Natural killer cell (primary cell): ENCODE data around the gene PSMA8. TPM values are rescaled to one million over a fixed set of nuclear protein-coding genes. Genes with fewer than 3 reads are reported as not detected.

ENCODE experiments used
- ATAC-seq, 3 donors: fragments of 150-1000 bp in 2 of 3; fragments of 200-7000 bp in 1 of 3; cut with Tn5 transposase; 1 replicate in 1 of 3; 2 replicates in 2 of 3; pipeline ENCODE4 v1.10.0; 2021; ENCODE audit warnings: mild to moderate bottlenecking in 2 of 3, moderate library complexity in 2 of 3
- DNase-seq, 2 donors: peaks; one replicate each; pipeline versions ENCODE4 v3.0.0 to v3.0.0-alpha.2; 2013 to 2021; ENCODE audit warnings: mixed read lengths in 1 of 2
- H3K27ac ChIP-seq: one replicate; pipeline ENCODE4 v1.5.1; 2013; ENCODE audit warnings: mild to moderate bottlenecking, low read length
- H3K27me3 ChIP-seq: one replicate; pipeline ENCODE4 v1.6.1; 2013; ENCODE audit warnings: low read length; ENCODE audit not compliant: control insufficient read depth, insufficient read depth
- H3K36me3 ChIP-seq: one replicate; pipeline ENCODE4 v1.6.1; 2013; ENCODE audit warnings: low read length; ENCODE audit not compliant: control insufficient read depth, insufficient read depth
- H3K4me1 ChIP-seq: one replicate; pipeline ENCODE4 v1.6.1; 2013; ENCODE audit warnings: low read length; ENCODE audit not compliant: control insufficient read depth, insufficient read depth
- H3K4me3 ChIP-seq: one replicate; pipeline ENCODE4 v1.5.1; 2013; ENCODE audit warnings: low read length
- H3K9me3 ChIP-seq: one replicate; pipeline ENCODE4 v1.6.1; 2013; ENCODE audit warnings: low read length; ENCODE audit not compliant: control insufficient read depth, insufficient read depth
- H3K27ac Mint-ChIP-seq, 2 donors: one replicate each; pipeline ENCODE4 v1.8.0; 2022; ENCODE audit warnings: mild to moderate bottlenecking in 2 of 2, mixed read lengths in 2 of 2, moderate library complexity in 1 of 2
- H3K27me3 Mint-ChIP-seq, 2 donors: one replicate each; pipeline ENCODE4 v1.8.0; 2022; ENCODE audit warnings: low read depth in 2 of 2, mixed read lengths in 2 of 2
- H3K36me3 Mint-ChIP-seq: one replicate; pipeline ENCODE4 v1.8.0; 2022; ENCODE audit warnings: mixed read lengths
- H3K4me1 Mint-ChIP-seq, 2 donors: one replicate each; pipeline ENCODE4 v1.8.0; 2022; ENCODE audit warnings: mixed read lengths in 2 of 2
- H3K4me3 Mint-ChIP-seq: one replicate; pipeline ENCODE4 v1.8.0; 2022; ENCODE audit warnings: mild to moderate bottlenecking, moderate library complexity, mixed read lengths
- H3K9me3 Mint-ChIP-seq, 2 donors: one replicate each; pipeline ENCODE4 v1.8.0; 2022; ENCODE audit warnings: mixed read lengths in 2 of 2
- CTCF ChIP-seq: fragments of 200-600 bp; IDR thresholded peaks from one replicate; pipeline ENCODE4 v1.8.0; 2022; ENCODE audit warnings: antibody characterized with exemption
- WGBS: methylation state at CpG from one replicate; pipeline ENCODE4 v1.1.7; 2013; ENCODE audit warnings: missing lambda C conversion rate; ENCODE audit not compliant: insufficient coverage; 5-methylcytosine and 5-hydroxymethylcytosine counted together
- intact Hi-C: fragments of 100-400 bp; cut with micrococcal nuclease; formaldehyde crosslinking; loops from one replicate; pipeline ENCODE4 v1.14.2; 2022
- total RNA-seq, 4 donors: library from RNA; stranded (reverse); fragments of 120-200 nt in 1 of 4; gene quantifications; one replicate each; pipeline versions ENCODE4 v1.2.3 to v1.2.4, GENCODE V29; 2013 to 2022

Gene PSMA8
- total RNA-seq, 3 donors from 2014 or later (not counting 1 experiment from before 2014, with no cell fraction given) = 1.3 TPM; not detected in 2

DNA sequence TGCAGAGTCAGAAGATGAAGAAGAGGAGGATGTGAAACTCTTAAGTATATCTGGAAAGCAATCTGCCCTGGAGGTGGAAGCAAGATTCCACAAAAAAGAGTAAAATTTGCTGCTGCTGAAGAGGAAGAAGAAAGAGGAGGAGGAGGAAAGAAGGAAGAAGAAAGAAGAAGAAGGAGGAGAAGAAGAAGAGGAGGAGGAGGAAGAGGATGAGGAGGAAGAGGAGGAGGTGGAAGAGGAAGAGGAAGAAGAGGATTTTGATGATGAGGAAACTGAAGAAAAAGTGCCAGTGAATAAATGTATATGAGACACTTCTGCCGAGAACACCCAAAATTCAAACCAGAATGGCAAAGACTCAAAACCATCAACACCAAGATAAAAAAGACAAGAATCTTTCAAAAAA is 71.6 kb downstream of the PSMA8 start:
- Histone ChIP-seq H3K9me3 (no peaks in the 10 kb centered on the region), H3K36me3 (no peaks in the 10 kb centered on the region), H3K4me3 (no peak overlapping the region), H3K27ac (no peak overlapping the region), H3K4me1 (no peaks in the 10 kb centered on the region), H3K27me3 (no peaks in the 10 kb centered on the region)
- ATAC-seq (no peak), DNase-seq (no peak)
- Mint-ChIP-seq H3K36me3 (no peaks in the 10 kb centered on the region), H3K27ac (no peak overlapping the region), H3K4me1 (no peaks in the 10 kb centered on the region), H3K4me3 (no peak overlapping the region), H3K9me3 (no peaks in the 10 kb centered on the region), H3K27me3 (peaks cover 0 to 3% of the 10 kb centered on the region in 2 donors)
- TF ChIP-seq CTCF = no peak
- 100% methylated on average over 1 of the region's 1 CpG for WGBS
- intact Hi-C loops = no loop called here

DNA sequence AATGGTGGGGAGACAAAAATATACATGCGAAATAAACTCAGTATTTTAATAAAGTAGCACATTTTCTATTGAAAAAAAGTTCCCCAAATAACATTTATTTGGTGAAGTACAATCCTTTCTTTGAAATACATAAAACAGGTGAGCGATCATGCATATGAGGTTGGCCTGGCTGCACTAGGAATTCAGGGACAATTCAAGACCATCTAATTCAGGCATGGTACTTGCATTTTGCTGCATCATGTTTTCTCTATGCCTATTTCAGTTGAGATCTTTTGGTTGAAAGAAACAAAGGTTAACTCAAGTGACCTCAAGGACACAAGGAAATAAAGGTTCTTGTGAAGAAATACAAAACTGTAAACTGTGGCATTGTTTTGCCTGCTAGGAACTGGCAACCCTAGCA is 72.8 kb downstream of the PSMA8 start:
- Mint-ChIP-seq H3K27me3 (peaks cover 0 to 3% of the 10 kb centered on the region in 2 donors), H3K4me1 (no peaks in the 10 kb centered on the region), H3K36me3 (no peaks in the 10 kb centered on the region), H3K4me3 (no peak overlapping the region), H3K9me3 (no peaks in the 10 kb centered on the region), H3K27ac (no peak overlapping the region)
- no peak for TF ChIP-seq CTCF
- H3K27ac ChIP-seq = no peak overlapping the region
- H3K4me3 ChIP-seq = no peak overlapping the region
- DNase-seq (no peak), ATAC-seq (no peak)
- H3K4me1 ChIP-seq = no peaks in the 10 kb centered on the region
- no peaks in the 10 kb centered on the region for H3K27me3 ChIP-seq
- 97% methylated on average over 1 of the region's 2 CpGs for WGBS
- no peaks in the 10 kb centered on the region for H3K9me3 ChIP-seq
- intact Hi-C loops = no loop called here
- no peaks in the 10 kb centered on the region for H3K36me3 ChIP-seq

GRCh38 chr18:26207937-26208336 is 74.3 kb downstream of the PSMA8 start:
- Histone ChIP-seq H3K9me3 (no peaks in the 10 kb centered on the region), H3K4me1 (no peaks in the 10 kb centered on the region), H3K27ac (no peak overlapping the region), H3K27me3 (no peaks in the 10 kb centered on the region), H3K36me3 (no peaks in the 10 kb centered on the region), H3K4me3 (no peak overlapping the region)
- ATAC-seq = no peak
- intact Hi-C loops = no loop called here
- Mint-ChIP-seq H3K27ac (no peak overlapping the region), H3K4me3 (no peak overlapping the region), H3K9me3 (no peaks in the 10 kb centered on the region), H3K36me3 (no peaks in the 10 kb centered on the region), H3K27me3 (peaks cover 0 to 3% of the 10 kb centered on the region in 2 donors), H3K4me1 (no peaks in the 10 kb centered on the region)
- TF ChIP-seq CTCF = no peak
- 91% methylated on average over 3 of the region's 3 CpGs for WGBS
- DNase-seq = no peak

- Mint-ChIP-seq H3K4me1 (no peaks in the 10 kb centered on the region), H3K36me3 (no peaks in the 10 kb centered on the region), H3K27me3 (peaks cover 0 to 3% of the 10 kb centered on the region in 2 donors), H3K4me3 (no peak overlapping the region), H3K27ac (no peak overlapping the region), H3K9me3 (no peaks in the 10 kb centered on the region)
- Histone ChIP-seq H3K36me3 (no peaks in the 10 kb centered on the region), H3K27me3 (no peaks in the 10 kb centered on the region), H3K4me1 (no peaks in the 10 kb centered on the region), H3K9me3 (no peaks in the 10 kb centered on the region), H3K4me3 (no peak overlapping the region), H3K27ac (no peak overlapping the region)
- ATAC-seq = no peak
- intact Hi-C loops = no loop called here
- no peak for TF ChIP-seq CTCF
- DNase-seq = no peak
- WGBS = 95% methylated on average over 2 of the region's 2 CpGs
Observed at GRCh38 chr18:26208977-26209376, 75.3 kb downstream of the PSMA8 start.
